Colon (tissue), 2 donors: ENCODE results near the gene TOMM70.
"Not testable (repeated sequence)": the region's sequence is repeated elsewhere in the genome, so short reads cannot be mapped to it uniquely, and the experiment has no call there.

Experiments
- FAIRE-seq: peaks from 2 replicates; lab custom pipeline; 2012; peaks lifted over from hg19 to GRCh38; lab: Jason Lieb, UNC
- donor health status: control.
- donor health status: control.

TOMM70 gene

GRCh38 chr3:100400780-100401673 lies at the start of gene TOMM70, which contains the start of gene LNP1:
Gene TOMM70 (minus strand): TSS chr3:100401089. CDS start chr3:100400949, 140 bp downstream.
Gene LNP1 (plus strand): TSS chr3:100401539. CDS start chr3:100429730, 28,191 bp downstream.
- FAIRE-seq = no peak

- FAIRE-seq = no peak
These were observed 48.3 kb upstream of the TOMM70 start for GRCh38 chr3:100449214-100449613.

- no peak for FAIRE-seq
These were observed 47.2 kb upstream of the TOMM70 start for GRCh38 chr3:100448079-100448478.

GRCh38 chr3:100447067-100447466 lies 46.2 kb upstream of the TOMM70 start:
- not testable (repeated sequence) for FAIRE-seq

GRCh38 chr3:100443690-100444089 lies 42.8 kb upstream of the TOMM70 start:
- FAIRE-seq = no peak

GRCh38 chr3:100440895-100441294 lies 40.0 kb upstream of the TOMM70 start:
- FAIRE-seq = no peak

- FAIRE-seq = no peak
These were observed 37.7 kb upstream of the TOMM70 start for GRCh38 chr3:100438623-100438974.

GRCh38 chr3:100437721-100438622 lies 37.1 kb upstream of the TOMM70 start:
- FAIRE-seq = no peak

- no peak for FAIRE-seq
These were observed 36.1 kb upstream of the TOMM70 start for GRCh38 chr3:100436951-100437350.

- no peak for FAIRE-seq
These were observed 28.4 kb upstream of the TOMM70 start for GRCh38 chr3:100429187-100429716.

GRCh38 chr3:100427699-100428098 lies 26.8 kb upstream of the TOMM70 start:
- FAIRE-seq = no peak

- no peak for FAIRE-seq
These were observed 25.3 kb upstream of the TOMM70 start for GRCh38 chr3:100426067-100426682.

- no peak for FAIRE-seq
These were observed 24.4 kb upstream of the TOMM70 start for GRCh38 chr3:100425316-100425715.

GRCh38 chr3:100424261-100424660 lies 23.4 kb upstream of the TOMM70 start:
- FAIRE-seq = no peak

- no peak for FAIRE-seq
These were observed 22.7 kb upstream of the TOMM70 start for GRCh38 chr3:100423611-100424010.

- FAIRE-seq = no peak
These were observed 20.0 kb upstream of the TOMM70 start for GRCh38 chr3:100420885-100421284.

- no peak for FAIRE-seq
These were observed 18.5 kb upstream of the TOMM70 start for GRCh38 chr3:100419406-100419805.

- no peak for FAIRE-seq
These were observed 16.0 kb upstream of the TOMM70 start for GRCh38 chr3:100416863-100417262.

- no peak for FAIRE-seq
These were observed 15.3 kb upstream of the TOMM70 start for GRCh38 chr3:100416176-100416575.

GRCh38 chr3:100413613-100414012 lies 12.7 kb upstream of the TOMM70 start:
- no peak for FAIRE-seq

GRCh38 chr3:100412912-100413590 lies 12.2 kb upstream of the TOMM70 start:
- no peak for FAIRE-seq
